Measurements from ENCODE around the gene TUBGCP4. TPM values are rescaled to one million over a fixed set of nuclear protein-coding genes. Genes with fewer than 3 reads are reported as not detected.

The TUBGCP4 gene
- total and polyA plus RNA-seq, 10 of the 15 experiments (the other 5 are each of a cell fraction or from before 2014, with no cell fraction given) = 6.3 to 39.1 (median 24.8) TPM

DNA sequence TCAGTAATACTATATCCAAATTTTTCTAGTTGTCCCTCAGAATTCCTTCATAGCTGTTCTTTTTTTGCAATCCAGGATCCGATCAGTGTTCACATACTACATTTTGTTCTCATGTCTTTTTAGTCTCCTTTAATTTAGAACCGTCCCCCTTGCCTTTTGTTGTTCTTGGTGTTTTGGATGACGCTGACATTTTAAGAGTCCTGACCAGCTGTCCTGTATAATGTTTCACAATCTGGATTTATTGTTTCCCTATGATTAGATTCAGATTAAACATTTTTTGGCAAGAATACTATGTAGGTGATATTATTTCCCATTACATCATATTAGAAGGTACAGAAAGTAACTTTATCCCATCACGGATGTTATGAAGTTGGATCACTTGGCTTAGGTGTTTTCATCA is 11.4 kb downstream of the TUBGCP4 start:
- CTCF ChIA-PET = interaction anchor here (1.2 to 6.1 kb wide), 2 partner anchors 9 to 132 kb away, joined by 3 to 51 read pairs; partner anchors contain the start of genes TUBGCP4 and ZSCAN29
- Histone ChIP-seq H3K4me3 (no peak overlapping the region), H3K27ac (ENCODE audit: control insufficient read depth, insufficient read depth) (no peak overlapping the region), H3K9me3 (replicated peaks; ENCODE audit: control insufficient read depth, insufficient read depth, low read length) (no peaks in the 10 kb centered on the region), H3K36me3 (ENCODE audit: control insufficient read depth in 2 of 2, insufficient read depth in 2 of 2, low read length in 1 of 2) (peaks cover 10 to 21% of the 10 kb centered on the region in 2 experiments), H3K79me2 (ENCODE audit: control insufficient read depth, insufficient read depth, low read length) (no peaks in the 10 kb centered on the region), H3K4me2 (ENCODE audit: control insufficient read depth, insufficient read depth) (no peak overlapping the region), H4K20me1 (ENCODE audit: control insufficient read depth, insufficient read depth) (no peaks in the 10 kb centered on the region), H2AFZ (ENCODE audit: control insufficient read depth, low read depth, low read length) (no peak overlapping the region), H3K4me1 (ENCODE audit: control insufficient read depth, insufficient read depth, low read length) (no peaks in the 10 kb centered on the region; the same call in 1 of the 2 replicates), H3K27me3 (replicated peaks in 1 of 2; ENCODE audit: control insufficient read depth in 2 of 2, insufficient read depth in 2 of 2, low read length in 1 of 2) (no peaks in the 10 kb centered on the region), H3K9ac (ENCODE audit: control insufficient read depth, insufficient read depth, low read length) (no peak overlapping the region)
- POLR2A ChIA-PET = interaction anchor here (0.7 to 0.9 kb wide), 2 partner anchors 9 to 30 kb away, joined by 3 read pairs; no protein-coding TSS in a partner anchor
- no TSS peak for BruUV-seq (replicated peaks)
- intact Hi-C loops (cut with micrococcal nuclease; ENCODE audit: unreplicated experiment) (no loop called here), in situ Hi-C loops (cut with MboI) (no loop called here)
- DNase-seq (ENCODE audit: low read depth, low spot score) (no peak), ATAC-seq (no peak), FAIRE-seq (no peak)
- SMC1A ChIA-PET (ENCODE audit: uncharacterized antibody, unreplicated experiment) = no interaction called here
- no peak for TF ChIP-seq EZH2 (IDR thresholded peaks at IDR 0.05; ENCODE audit: borderline replicate concordance, control insufficient read depth, low read depth, low read length)
- TF ChIP-seq, protein P1, sequence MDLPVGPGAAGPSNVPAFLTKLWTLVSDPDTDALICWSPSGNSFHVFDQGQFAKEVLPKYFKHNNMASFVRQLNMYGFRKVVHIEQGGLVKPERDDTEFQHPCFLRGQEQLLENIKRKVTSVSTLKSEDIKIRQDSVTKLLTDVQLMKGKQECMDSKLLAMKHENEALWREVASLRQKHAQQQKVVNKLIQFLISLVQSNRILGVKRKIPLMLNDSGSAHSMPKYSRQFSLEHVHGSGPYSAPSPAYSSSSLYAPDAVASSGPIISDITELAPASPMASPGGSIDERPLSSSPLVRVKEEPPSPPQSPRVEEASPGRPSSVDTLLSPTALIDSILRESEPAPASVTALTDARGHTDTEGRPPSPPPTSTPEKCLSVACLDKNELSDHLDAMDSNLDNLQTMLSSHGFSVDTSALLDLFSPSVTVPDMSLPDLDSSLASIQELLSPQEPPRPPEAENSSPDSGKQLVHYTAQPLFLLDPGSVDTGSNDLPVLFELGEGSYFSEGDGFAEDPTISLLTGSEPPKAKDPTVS (IDR thresholded peaks at IDR 0.05; ENCODE audit: low read depth, low read length) = no peak
- no peak for TF ChIP-seq CREB1 (IDR thresholded peaks at IDR 0.05; ENCODE audit: low read depth)
- no peak for TF ChIP-seq EP300 (IDR thresholded peaks at IDR 0.05; ENCODE audit: borderline replicate concordance in 1 of 2, control insufficient read depth in 1 of 2, low read depth in 2 of 2, low read length in 2 of 2)
- TF ChIP-seq TCF12 (IDR thresholded peaks at IDR 0.05; ENCODE audit: low read depth, low read length) = no peak
- TF ChIP-seq CBX3 (IDR thresholded peaks at IDR 0.05; ENCODE audit: borderline replicate concordance, low read depth) = no peak
- TF ChIP-seq PAX5 (IDR thresholded peaks at IDR 0.05; ENCODE audit: borderline replicate concordance, low read depth, low read length) = no peak
- TF ChIP-seq, protein P2, sequence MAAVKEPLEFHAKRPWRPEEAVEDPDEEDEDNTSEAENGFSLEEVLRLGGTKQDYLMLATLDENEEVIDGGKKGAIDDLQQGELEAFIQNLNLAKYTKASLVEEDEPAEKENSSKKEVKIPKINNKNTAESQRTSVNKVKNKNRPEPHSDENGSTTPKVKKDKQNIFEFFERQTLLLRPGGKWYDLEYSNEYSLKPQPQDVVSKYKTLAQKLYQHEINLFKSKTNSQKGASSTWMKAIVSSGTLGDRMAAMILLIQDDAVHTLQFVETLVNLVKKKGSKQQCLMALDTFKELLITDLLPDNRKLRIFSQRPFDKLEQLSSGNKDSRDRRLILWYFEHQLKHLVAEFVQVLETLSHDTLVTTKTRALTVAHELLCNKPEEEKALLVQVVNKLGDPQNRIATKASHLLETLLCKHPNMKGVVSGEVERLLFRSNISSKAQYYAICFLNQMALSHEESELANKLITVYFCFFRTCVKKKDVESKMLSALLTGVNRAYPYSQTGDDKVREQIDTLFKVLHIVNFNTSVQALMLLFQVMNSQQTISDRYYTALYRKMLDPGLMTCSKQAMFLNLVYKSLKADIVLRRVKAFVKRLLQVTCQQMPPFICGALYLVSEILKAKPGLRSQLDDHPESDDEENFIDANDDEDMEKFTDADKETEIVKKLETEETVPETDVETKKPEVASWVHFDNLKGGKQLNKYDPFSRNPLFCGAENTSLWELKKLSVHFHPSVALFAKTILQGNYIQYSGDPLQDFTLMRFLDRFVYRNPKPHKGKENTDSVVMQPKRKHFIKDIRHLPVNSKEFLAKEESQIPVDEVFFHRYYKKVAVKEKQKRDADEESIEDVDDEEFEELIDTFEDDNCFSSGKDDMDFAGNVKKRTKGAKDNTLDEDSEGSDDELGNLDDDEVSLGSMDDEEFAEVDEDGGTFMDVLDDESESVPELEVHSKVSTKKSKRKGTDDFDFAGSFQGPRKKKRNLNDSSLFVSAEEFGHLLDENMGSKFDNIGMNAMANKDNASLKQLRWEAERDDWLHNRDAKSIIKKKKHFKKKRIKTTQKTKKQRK (IDR thresholded peaks at IDR 0.05; ENCODE audit: low read depth, low read length) = no peak
- TF ChIP-seq KDM1A (IDR thresholded peaks at IDR 0.05; ENCODE audit: borderline replicate concordance) = no peak
- TF ChIP-seq, protein P3, sequence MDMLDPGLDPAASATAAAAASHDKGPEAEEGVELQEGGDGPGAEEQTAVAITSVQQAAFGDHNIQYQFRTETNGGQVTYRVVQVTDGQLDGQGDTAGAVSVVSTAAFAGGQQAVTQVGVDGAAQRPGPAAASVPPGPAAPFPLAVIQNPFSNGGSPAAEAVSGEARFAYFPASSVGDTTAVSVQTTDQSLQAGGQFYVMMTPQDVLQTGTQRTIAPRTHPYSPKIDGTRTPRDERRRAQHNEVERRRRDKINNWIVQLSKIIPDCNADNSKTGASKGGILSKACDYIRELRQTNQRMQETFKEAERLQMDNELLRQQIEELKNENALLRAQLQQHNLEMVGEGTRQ (IDR thresholded peaks at IDR 0.05; ENCODE audit: borderline replicate concordance, low read depth, low read length) = no peak
- no peak for TF ChIP-seq RAD51 (IDR thresholded peaks at IDR 0.05)
- no peak for TF ChIP-seq POLR2A (IDR thresholded peaks at IDR 0.05; ENCODE audit: low read depth, low read length)
- TF ChIP-seq CREM (IDR thresholded peaks at IDR 0.05; ENCODE audit: low read depth) = no peak
- no peak for TF ChIP-seq CHD2 (IDR thresholded peaks at IDR 0.05; ENCODE audit: borderline replicate concordance, low read depth, low read length)
- no peak for TF ChIP-seq JUNB (IDR thresholded peaks at IDR 0.05)
- WGBS (ENCODE audit: insufficient coverage, insufficient replicate concordance, low lambda C conversion rate, missing lambda C conversion rate) = 98% methylated on average over 4 of the region's 4 CpGs
- RAD21 ChIA-PET (ENCODE audit: unreplicated experiment) = no interaction called here

Data from GM12878 (cell line).